Thoracic aorta (tissue), 2 donors: ENCODE data around the gene RGR. TPM values are rescaled to one million over a fixed set of nuclear protein-coding genes. Genes with fewer than 3 reads are reported as not detected.

Source experiments
- ATAC-seq: fragments of 150-250 bp; one replicate; pipeline ENCODE4 v1.8.0; 2017; ENCODE audit warnings: low read depth; ENCODE audit not compliant: insufficient number of reproducible peaks, low FRiP score
- DNase-seq: peaks from one replicate; pipeline ENCODE4 v3.0.0-alpha.2; 2020; ENCODE audit warnings: low spot score
- H3K27ac ChIP-seq, 2 donors: fragments of 200-600 bp; sonication (generic); 1 replicate in 1 of 2; 2 replicates in 1 of 2; pipeline ENCODE4 v1.5.1; 2016; ENCODE audit warnings: mild to moderate bottlenecking in 2 of 2, moderate library complexity in 2 of 2
- H3K27me3 ChIP-seq: fragments of 200-600 bp; sonication (generic); replicated peaks from 2 replicates; pipeline ENCODE4 v1.6.0; 2016; ENCODE audit warnings: mild to moderate bottlenecking; ENCODE audit not compliant: insufficient read depth
- H3K36me3 ChIP-seq: fragments of 200-600 bp; sonication (generic); one replicate; pipeline ENCODE4 v1.5.1; 2016
- H3K4me1 ChIP-seq, 2 donors: fragments of 200-600 bp; sonication (generic); 1 replicate in 1 of 2; 2 replicates in 1 of 2; pipeline versions ENCODE4 v1.5.1 to v1.6.0; 2016; ENCODE audit warnings: low read depth in 2 of 2, mild to moderate bottlenecking in 1 of 2; ENCODE audit not compliant: control insufficient read depth in 1 of 2
- H3K4me3 ChIP-seq: fragments of 200-600 bp; sonication (generic); 2 replicates; pipeline ENCODE4 v1.5.1; 2016; ENCODE audit warnings: mild to moderate bottlenecking
- H3K9me3 ChIP-seq: fragments of 200-600 bp; sonication (generic); 2 replicates; pipeline ENCODE4 v1.5.1; 2016
- CTCF ChIP-seq: fragments of 200-600 bp; sonication (generic); IDR thresholded peaks from one replicate; pipeline ENCODE4 v1.5.1; 2019; ENCODE audit warnings: antibody characterized with exemption
- total RNA-seq, 2 donors: library from RNA; depleted of rRNA; stranded (reverse); fragments of >200 nt; gene quantifications; one replicate each; pipeline versions ENCODE4 v1.1.0 to v1.2.3, GENCODE V29; 2016

RGR gene
- total RNA-seq, 2 donors from 2014 or later, result not detected

GRCh38 chr10:84291384-84291783 is 46.5 kb downstream of the RGR start:
- Histone ChIP-seq H3K36me3 (no peaks in the 10 kb centered on the region), H3K9me3 (no peaks in the 10 kb centered on the region), H3K4me3 (no peak overlapping the region), H3K27me3 (no peaks in the 10 kb centered on the region), H3K4me1 (peaks cover 7 to 23% of the 10 kb centered on the region in 2 donors), H3K27ac (no peak overlapping the region)
- DNase-seq (no peak), ATAC-seq (no peak)
- no peak for TF ChIP-seq CTCF

GRCh38 chr10:84292502-84292901 is 47.6 kb downstream of the RGR start:
- no peak for ATAC-seq
- no peaks in the 10 kb centered on the region for H3K27me3 ChIP-seq
- no peak for TF ChIP-seq CTCF
- H3K36me3 ChIP-seq, result no peaks in the 10 kb centered on the region
- H3K4me1 ChIP-seq, result peaks cover 12 to 32% of the 10 kb centered on the region in 2 donors
- no peak for DNase-seq
- no peak overlapping the region for H3K4me3 ChIP-seq
- H3K9me3 ChIP-seq, result no peaks in the 10 kb centered on the region
- no peak overlapping the region for H3K27ac ChIP-seq

- ATAC-seq, result no peak
- H3K9me3 ChIP-seq, result no peaks in the 10 kb centered on the region
- H3K36me3 ChIP-seq, result no peaks in the 10 kb centered on the region
- no peak overlapping the region for H3K4me3 ChIP-seq
- H3K27ac ChIP-seq, result no peak overlapping the region
- H3K4me1 ChIP-seq, result peaks cover 12 to 32% of the 10 kb centered on the region in 2 donors
- no peak for DNase-seq
- H3K27me3 ChIP-seq, result no peaks in the 10 kb centered on the region
- no peak for TF ChIP-seq CTCF
Observed at GRCh38 chr10:84293171-84293570, 48.3 kb downstream of the RGR start.

- ATAC-seq, result no peak
- TF ChIP-seq CTCF, result no peak
- DNase-seq, result no peak
- H3K27ac ChIP-seq, result no peak overlapping the region
- H3K9me3 ChIP-seq, result no peaks in the 10 kb centered on the region
- H3K36me3 ChIP-seq, result no peaks in the 10 kb centered on the region
- H3K4me1 ChIP-seq, result peaks cover 12 to 32% of the 10 kb centered on the region in 2 donors
- no peak overlapping the region for H3K4me3 ChIP-seq
- no peaks in the 10 kb centered on the region for H3K27me3 ChIP-seq
Observed at GRCh38 chr10:84293574-84294016, 48.7 kb downstream of the RGR start.

- Histone ChIP-seq H3K4me3 (no peak overlapping the region), H3K27ac (peak overlapping the region; percentile 54 to 65), H3K4me1 (peaks cover 12 to 32% of the 10 kb centered on the region in 2 donors), H3K36me3 (no peaks in the 10 kb centered on the region), H3K27me3 (no peaks in the 10 kb centered on the region), H3K9me3 (no peaks in the 10 kb centered on the region)
- ATAC-seq (peak; percentile 41), DNase-seq (no peak)
- no peak for TF ChIP-seq CTCF
Observed at GRCh38 chr10:84294766-84295447, 50.1 kb downstream of the RGR start.
